Measurements from ENCODE around the gene RAPGEF1.

GRCh38 chr9:131678499-131679111, 61.3 kb downstream of the RAPGEF1 start:
- no peak for TF ChIP-seq EZH2 (optimal IDR thresholded peaks at IDR 0.05; ENCODE audit: low read depth, low read length)
- no peak for TF ChIP-seq CTCF (IDR thresholded peaks at IDR 0.05; ENCODE audit: low read length)
- no peak for TF ChIP-seq EZH2phosphoT487 (IDR thresholded peaks at IDR 0.05; ENCODE audit: low read length)
